Mesendoderm (in vitro differentiated cells): ENCODE results near the gene ATP7B.

Source experiments
- DNase-seq: peaks from one replicate; pipeline ENCODE4 v3.0.0; 2013
- H2AK5ac ChIP-seq: 2 replicates; pipeline ENCODE4 v1.6.1; 2013; ENCODE audit warnings: low read length, inconsistent platforms
- H2BK120ac ChIP-seq: 2 replicates; pipeline ENCODE4 v1.6.1; 2013; ENCODE audit warnings: low read depth, mild to moderate bottlenecking, low read length, moderate library complexity, mixed read lengths
- H2BK15ac ChIP-seq: replicated peaks from 2 replicates; pipeline ENCODE4 v1.6.1; 2013; ENCODE audit warnings: low read depth, mild to moderate bottlenecking, moderate library complexity
- H2BK5ac ChIP-seq: 2 replicates; pipeline ENCODE4 v1.6.1; 2013; ENCODE audit warnings: low read length, inconsistent platforms
- H3K18ac ChIP-seq: 2 replicates; pipeline ENCODE4 v1.6.1; 2013; ENCODE audit warnings: mild to moderate bottlenecking, low read length, mixed read lengths
- H3K23ac ChIP-seq: one replicate; pipeline ENCODE4 v1.6.1; 2013; ENCODE audit warnings: low read length
- H3K27ac ChIP-seq: 2 replicates; pipeline ENCODE4 v1.5.1; 2013; ENCODE audit warnings: low read depth, mild to moderate bottlenecking, inconsistent platforms, low read length, moderate library complexity
- H3K27me3 ChIP-seq: 2 replicates; pipeline ENCODE4 v1.6.1; 2013; ENCODE audit warnings: low read length, control low read depth, mild to moderate bottlenecking, inconsistent platforms; ENCODE audit not compliant: insufficient read depth, poor library complexity
- H3K36me3 ChIP-seq: 2 replicates; pipeline ENCODE4 v1.6.1; 2013; ENCODE audit warnings: low read length, inconsistent platforms; ENCODE audit not compliant: control insufficient read depth, insufficient read depth
- H3K4ac ChIP-seq: one replicate; pipeline ENCODE4 v1.6.1; 2013; ENCODE audit warnings: low read depth, mild to moderate bottlenecking, low read length, moderate library complexity
- H3K4me1 ChIP-seq: 2 replicates; pipeline ENCODE4 v1.6.1; 2013; ENCODE audit warnings: low read depth, low read length, inconsistent platforms; ENCODE audit not compliant: control insufficient read depth
- H3K4me2 ChIP-seq: 2 replicates; pipeline ENCODE4 v1.6.1; 2013; ENCODE audit warnings: low read length
- H3K4me3 ChIP-seq: 2 replicates; pipeline ENCODE4 v1.5.1; 2013; ENCODE audit warnings: mild to moderate bottlenecking, low read length
- H3K56ac ChIP-seq: one replicate; pipeline ENCODE4 v1.6.1; 2013; ENCODE audit warnings: low read length
- H3K79me1 ChIP-seq: 2 replicates; pipeline ENCODE4 v1.6.1; 2013; ENCODE audit warnings: low read length, inconsistent platforms
- H3K79me2 ChIP-seq: 2 replicates; pipeline ENCODE4 v1.6.1; 2013; ENCODE audit warnings: mild to moderate bottlenecking, low read length; ENCODE audit not compliant: control insufficient read depth, insufficient read depth
- H3K9ac ChIP-seq: 2 replicates; pipeline ENCODE4 v1.6.1; 2013; ENCODE audit warnings: low read length, inconsistent platforms
- H4K5ac ChIP-seq: one replicate; pipeline ENCODE4 v1.6.1; 2013; ENCODE audit warnings: low read length
- H4K8ac ChIP-seq: one replicate; pipeline ENCODE4 v1.6.1; 2013; ENCODE audit warnings: low read depth, mild to moderate bottlenecking, control low read depth, low read length, moderate library complexity
- WGBS: extraction: QIAGEN DNeasy Blood & Tissue Kit; methylation state at CpG from one replicate; pipeline ENCODE4 v1.1.7; 2013; ENCODE audit warnings: low lambda C conversion rate, missing lambda C conversion rate; ENCODE audit not compliant: insufficient coverage; ENCODE audit errors: extremely low coverage; 5-methylcytosine and 5-hydroxymethylcytosine counted together

Gene ATP7B

DNA sequence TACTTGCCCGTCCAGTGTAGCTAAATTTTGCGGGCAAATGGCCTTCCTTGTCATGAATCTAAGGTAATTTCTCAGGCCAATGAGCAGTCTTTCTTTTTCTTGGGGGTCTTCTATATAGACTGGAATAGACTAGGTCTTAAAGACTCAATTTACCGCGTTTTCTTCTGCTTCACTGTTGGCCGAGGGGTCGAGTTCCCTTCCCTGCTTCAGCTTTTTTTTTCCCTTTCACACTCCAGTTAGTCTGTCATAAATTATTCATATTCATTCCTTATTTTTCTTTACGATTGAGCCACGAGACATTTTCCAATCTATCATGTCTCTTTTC is 1.2 kb upstream of the ATP7B start:
- Histone ChIP-seq H3K56ac (peak overlapping the region; percentile 77), H3K36me3 (no peaks in the 10 kb centered on the region), H4K8ac (no peak overlapping the region), H2BK120ac (no peak overlapping the region), H4K5ac (no peak overlapping the region), H3K79me2 (peaks cover 11% of the 10 kb centered on the region), H3K18ac (no peak overlapping the region), H2AK5ac (no peak overlapping the region), H3K4me3 (peak overlapping the region; percentile 54), H3K9ac (peak overlapping the region; percentile 64), H3K27ac (no peak overlapping the region), H3K4me1 (no peaks in the 10 kb centered on the region), H2BK15ac (no peak overlapping the region), H3K79me1 (peaks cover under 1% of the 10 kb centered on the region), H3K23ac (no peak overlapping the region), H3K4ac (no peak overlapping the region), H3K27me3 (peaks cover 9% of the 10 kb centered on the region), H3K4me2 (peak overlapping the region; percentile 10), H2BK5ac (no peak overlapping the region)
- no peak for DNase-seq
- WGBS = no CpG with 5 or more reads among the region's 8 CpGs

DNA sequence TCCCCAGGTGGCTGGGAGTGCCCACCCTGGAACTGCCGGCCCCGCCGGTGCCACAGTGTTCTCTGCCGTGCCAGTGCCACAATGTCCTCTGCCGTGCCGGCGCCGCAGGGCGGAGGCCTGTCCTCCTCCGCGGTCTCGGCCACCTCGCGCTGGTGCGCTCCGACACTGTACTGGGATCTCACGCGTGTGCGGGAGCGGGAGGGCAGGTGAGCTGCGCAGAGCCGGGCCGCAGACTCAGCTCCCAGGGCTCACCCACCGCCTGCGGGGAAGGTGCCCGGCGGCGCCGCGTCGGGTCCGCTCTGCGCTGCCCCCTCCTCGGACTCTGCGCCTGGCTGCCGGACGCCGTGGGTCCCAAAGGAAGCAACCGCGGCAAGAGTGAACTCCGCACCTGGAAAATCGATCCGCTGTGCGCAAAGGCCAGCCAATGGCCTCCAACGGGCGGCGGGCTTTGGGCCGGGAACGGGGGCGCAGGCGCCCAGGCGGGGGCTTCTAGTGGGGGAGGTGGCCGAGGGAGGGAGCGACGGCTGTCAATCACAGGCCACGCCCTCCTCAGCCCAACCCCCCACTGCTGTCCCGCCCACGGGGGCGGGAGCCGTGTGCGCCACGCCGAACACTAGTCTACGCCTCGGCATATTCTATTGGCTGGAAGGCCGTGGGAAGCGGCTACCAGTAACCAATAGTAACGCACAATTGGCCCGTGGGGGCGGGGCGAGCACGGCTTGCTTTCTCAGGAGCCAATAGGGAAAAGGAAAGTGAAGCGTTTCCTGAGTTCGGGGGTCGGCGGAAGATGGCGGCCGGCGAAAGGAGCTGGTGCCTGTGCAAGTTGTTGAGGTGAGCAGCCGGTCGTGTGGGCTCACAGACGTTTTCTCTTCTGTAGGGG is 622 bp upstream of the ATP7B start, which contains the start of gene ALG11:
ALG11 (plus strand) TSS at position 767 of the 880 bp plus-strand sequence; CDS start at position 788, 21 bp downstream.
- Histone ChIP-seq H3K36me3 (no peaks in the 10 kb centered on the region), H3K23ac (no peak within 1 kb of the TSS)
- WGBS = no CpG with 5 or more reads among the region's 82 CpGs

DNA sequence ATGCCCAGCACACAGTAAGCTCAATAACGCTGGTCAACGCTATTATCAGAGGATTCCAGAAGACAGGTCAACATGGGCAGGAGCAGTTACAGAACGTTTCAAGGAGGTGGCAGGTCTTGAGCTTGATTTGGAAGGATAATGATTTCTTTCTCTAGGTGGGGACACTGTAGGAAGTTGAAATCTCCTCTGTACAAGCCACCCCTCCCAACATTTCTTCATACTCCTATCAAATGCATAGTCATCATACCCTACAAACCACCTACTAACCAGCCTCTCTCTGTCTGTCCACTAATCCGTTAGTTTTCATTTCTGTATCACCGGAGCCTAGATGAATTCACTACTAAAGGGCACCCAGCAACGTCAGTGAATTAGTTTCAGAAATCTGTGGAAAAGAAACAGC is 1.3 kb downstream of the ATP7B start:
- peaks cover 9% of the 10 kb centered on the region for H3K79me2 ChIP-seq
- no peak overlapping the region for H3K4ac ChIP-seq
- no peaks in the 10 kb centered on the region for H3K36me3 ChIP-seq
- no peak overlapping the region for H2BK5ac ChIP-seq
- H3K27ac ChIP-seq = no peak overlapping the region
- H2AK5ac ChIP-seq = no peak overlapping the region
- no peak overlapping the region for H3K4me2 ChIP-seq
- no peak overlapping the region for H3K56ac ChIP-seq
- H3K4me3 ChIP-seq = no peak overlapping the region
- no peak overlapping the region for H3K18ac ChIP-seq
- H2BK15ac ChIP-seq = no peak overlapping the region
- H3K9ac ChIP-seq = no peak overlapping the region
- H4K8ac ChIP-seq = no peak overlapping the region
- DNase-seq = no peak
- H2BK120ac ChIP-seq = no peak overlapping the region
- no peaks in the 10 kb centered on the region for H3K4me1 ChIP-seq
- H3K27me3 ChIP-seq = peaks cover 9% of the 10 kb centered on the region
- no peak overlapping the region for H4K5ac ChIP-seq
- no peak overlapping the region for H3K23ac ChIP-seq
- H3K79me1 ChIP-seq = no peaks in the 10 kb centered on the region
- no CpG with 5 or more reads among the region's 6 CpGs for WGBS

More for the DNA sequence above, 622 bp upstream of the ATP7B start, which contains the start of gene ALG11:
- Histone ChIP-seq H3K27ac (no peak within 1 kb of the TSS), H3K79me2 (peaks cover 11% of the 10 kb centered on the region), H3K56ac (peak within 1 kb of the TSS; percentile 95), H2BK15ac (no peak within 1 kb of the TSS), H3K18ac (no peak within 1 kb of the TSS), H2BK5ac (no peak within 1 kb of the TSS), H2BK120ac (no peak within 1 kb of the TSS), H3K27me3 (peaks cover 9% of the 10 kb centered on the region), H4K8ac (no peak within 1 kb of the TSS), H3K9ac (peak within 1 kb of the TSS; percentile 88), H3K4me2 (peak within 1 kb of the TSS; percentile 96), H2AK5ac (no peak within 1 kb of the TSS), H3K4me1 (no peaks in the 10 kb centered on the region), H3K4me3 (peak within 1 kb of the TSS; percentile 82), H3K4ac (no peak within 1 kb of the TSS), H3K79me1 (no peaks in the 10 kb centered on the region), H4K5ac (no peak within 1 kb of the TSS)
- DNase-seq = peak; percentile 99

DNA sequence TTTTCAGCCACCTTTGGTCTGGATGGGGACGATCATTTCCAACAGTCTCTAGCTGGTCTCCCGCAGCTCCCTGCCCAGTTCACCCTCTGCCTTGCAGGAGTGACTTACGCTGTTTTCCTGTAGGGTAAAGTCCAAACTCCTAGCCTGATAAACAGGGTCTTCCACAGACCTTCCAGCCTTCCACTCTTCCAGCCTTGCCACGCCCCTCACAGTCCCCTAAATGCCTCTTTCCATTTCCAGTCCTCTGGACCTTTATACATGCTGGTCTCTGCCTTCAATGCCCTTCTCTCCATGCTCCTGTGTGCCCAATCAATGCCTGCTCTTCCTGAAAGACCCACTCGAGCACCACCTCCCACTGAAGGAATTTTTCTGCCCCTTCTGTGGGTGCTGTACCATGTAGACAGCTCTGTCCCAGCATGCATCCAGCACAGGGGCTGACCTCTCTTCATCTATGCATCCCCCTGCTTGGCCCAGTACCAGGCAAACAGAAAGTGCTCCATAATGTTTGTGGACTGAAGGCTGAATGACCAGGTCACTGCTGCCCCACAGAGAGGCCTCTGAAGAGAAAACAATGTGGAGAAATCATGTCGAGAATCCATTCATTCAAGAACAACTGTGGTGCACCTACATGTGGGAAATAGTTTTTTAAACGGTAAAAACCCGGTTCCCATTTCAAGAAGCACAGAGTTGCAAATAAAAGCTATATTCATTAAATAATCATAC is 4.6 kb downstream of the ATP7B start:
- no peak overlapping the region for H3K4ac ChIP-seq
- H3K4me2 ChIP-seq = no peak overlapping the region
- no peak overlapping the region for H2BK5ac ChIP-seq
- no peaks in the 10 kb centered on the region for H3K79me2 ChIP-seq
- no peak overlapping the region for H4K8ac ChIP-seq
- H3K27ac ChIP-seq = no peak overlapping the region
- no peak for DNase-seq
- no peaks in the 10 kb centered on the region for H3K79me1 ChIP-seq
- WGBS = no CpG with 5 or more reads among the region's 8 CpGs
- no peak overlapping the region for H2AK5ac ChIP-seq
- H3K4me1 ChIP-seq = no peaks in the 10 kb centered on the region
- H3K56ac ChIP-seq = no peak overlapping the region
- no peak overlapping the region for H4K5ac ChIP-seq
- no peaks in the 10 kb centered on the region for H3K36me3 ChIP-seq
- no peak overlapping the region for H2BK120ac ChIP-seq
- peaks cover 9% of the 10 kb centered on the region for H3K27me3 ChIP-seq
- no peak overlapping the region for H3K4me3 ChIP-seq
- no peak overlapping the region for H3K9ac ChIP-seq
- H2BK15ac ChIP-seq = no peak overlapping the region
- H3K18ac ChIP-seq = no peak overlapping the region
- H3K23ac ChIP-seq = no peak overlapping the region

GRCh38 chr13:52005841-52006522 is 5.3 kb downstream of the ATP7B start:
- H3K79me2 ChIP-seq = no peaks in the 10 kb centered on the region
- no peak overlapping the region for H3K4me3 ChIP-seq
- H3K23ac ChIP-seq = no peak overlapping the region
- H3K27me3 ChIP-seq = peaks cover 8% of the 10 kb centered on the region
- H4K8ac ChIP-seq = no peak overlapping the region
- no peak overlapping the region for H2BK5ac ChIP-seq
- H3K4ac ChIP-seq = no peak overlapping the region
- no peak overlapping the region for H3K4me2 ChIP-seq
- no CpG with 5 or more reads among the region's 13 CpGs for WGBS
- DNase-seq = no peak
- no peak overlapping the region for H4K5ac ChIP-seq
- H2AK5ac ChIP-seq = no peak overlapping the region
- H3K27ac ChIP-seq = no peak overlapping the region
- H3K79me1 ChIP-seq = no peaks in the 10 kb centered on the region
- no peaks in the 10 kb centered on the region for H3K4me1 ChIP-seq
- no peak overlapping the region for H2BK15ac ChIP-seq
- no peak overlapping the region for H2BK120ac ChIP-seq
- no peaks in the 10 kb centered on the region for H3K36me3 ChIP-seq
- no peak overlapping the region for H3K56ac ChIP-seq
- no peak overlapping the region for H3K9ac ChIP-seq
- no peak overlapping the region for H3K18ac ChIP-seq
